AG04450 (cell line): ENCODE data around the gene SRPRA. TPM values are rescaled to one million over a fixed set of nuclear protein-coding genes. Genes with fewer than 3 reads are reported as not detected.

ENCODE experiments used
- CTCF ChIA-PET: fragments of 300-600, 350-600 bp; formaldehyde crosslinking; extraction: SDS; loops from one replicate; lab custom pipeline; 2022; ENCODE audit warnings: antibody characterized with exemption, inconsistent platforms; lab: Charles Lee
- POLR2A ChIA-PET: fragments of 350-600 bp; formaldehyde crosslinking; extraction: SDS; loops from one replicate; lab custom pipeline; 2021; ENCODE audit warnings: antibody characterized with exemption, inconsistent platforms; lab: Yijun Ruan, JAX
- DNase-seq: peaks from one replicate; pipeline ENCODE4 v3.0.0-alpha.2; 2011; ENCODE audit warnings: low read depth, low spot score
- H3K27ac ChIP-seq: one replicate; pipeline ENCODE4 v1.5.1; 2012; ENCODE audit warnings: low read depth, low read length, control low read depth
- H3K27me3 ChIP-seq: one replicate; pipeline ENCODE4 v1.6.0; 2012; ENCODE audit warnings: low read length; ENCODE audit not compliant: control insufficient read depth, insufficient read depth
- H3K4me3 ChIP-seq: 2 replicates; pipeline ENCODE4 v1.5.1; 2011; ENCODE audit warnings: mild to moderate bottlenecking, low read depth, low read length, control low read depth
- H3K9me3 ChIP-seq: 2 replicates; pipeline ENCODE4 v1.5.1; 2012; ENCODE audit warnings: low read length; ENCODE audit not compliant: control insufficient read depth, insufficient read depth
- CTCF ChIP-seq: IDR thresholded peaks from 2 replicates; pipeline ENCODE4 v1.5.1; 2011; ENCODE audit warnings: low read depth, low read length, control low read depth, inconsistent platforms
- polyA minus RNA-seq: library from RNA; depleted of rRNA, polyadenylated mRNA; stranded (reverse); fragments of >200 nt; gene quantifications from 2 replicates; pipeline ENCODE4 v1.2.3, GENCODE V29; 2011; rRNA and poly(A)+ RNA removed
- polyA plus RNA-seq: library from polyadenylated mRNA; depleted of rRNA; stranded (reverse); fragments of >200 nt; gene quantifications from 2 replicates; pipeline ENCODE4 v1.2.3, GENCODE V29; 2011; rRNA removed

The SRPRA gene
- polyA plus RNA-seq (124 and 132 TPM in 2 replicates), polyA minus RNA-seq (120 and 135 TPM in 2 replicates)

- ChIA-PET POLR2A (interaction anchor here (0.6 to 2.0 kb wide), 4 partner anchors 11 to 138 kb away, joined by 3 to 6 read pairs (median 4); partner anchors contain the start of genes FAM118B, RPUSD4 and TIRAP), CTCF (no interaction called here)
Measured at GRCh38 chr11:126268708-126269579, at the start of gene SRPRA, which contains the start of gene FOXRED1. Gene SRPRA (minus strand): TSS chr11:126268895. CDS start chr11:126268804, 91 bp downstream. Gene FOXRED1 (plus strand): TSS chr11:126269154. CDS start chr11:126269207, 53 bp downstream.

GRCh38 chr11:126317756-126318573 is 49.3 kb upstream of the SRPRA start:
- no peaks in the 10 kb centered on the region for H3K9me3 ChIP-seq
- H3K27ac ChIP-seq, result peak overlapping the region; percentile 99
- peak overlapping the region; percentile 49 for H3K4me3 ChIP-seq
- POLR2A ChIA-PET, result interaction anchor here (0.7 to 2.3 kb wide), 7 partner anchors 12 to 166 kb away, joined by 3 to 16 read pairs (median 3); partner anchors contain the start of genes DCPS and ST3GAL4
- DNase-seq, result no peak
- CTCF ChIA-PET, result interaction anchor here (0.9 to 2.7 kb wide), 5 partner anchors 8 to 163 kb away, joined by 3 to 25 read pairs (median 10); partner anchors contain the start of gene DCPS
- no peaks in the 10 kb centered on the region for H3K27me3 ChIP-seq
- no peak for TF ChIP-seq CTCF

More at GRCh38 chr11:126268708-126269579, at the start of gene SRPRA, which contains the start of gene FOXRED1:
- peak; percentile 98 for DNase-seq
- TF ChIP-seq CTCF, result no peak
- no peaks in the 10 kb centered on the region for H3K27me3 ChIP-seq
- peak within 1 kb of the TSS; percentile 92 for H3K27ac ChIP-seq
- H3K9me3 ChIP-seq, result no peaks in the 10 kb centered on the region; the same call in 1 of the 2 replicates
- peak within 1 kb of the TSS; percentile 99 for H3K4me3 ChIP-seq

- Histone ChIP-seq H3K27me3 (no peaks in the 10 kb centered on the region), H3K4me3 (no peak overlapping the region), H3K9me3 (no peaks in the 10 kb centered on the region), H3K27ac (peak overlapping the region; percentile 99)
- ChIA-PET POLR2A (interaction anchor here (0.7 to 2.3 kb wide), 5 partner anchors 14 to 166 kb away, joined by 3 to 16 read pairs (median 3); partner anchors contain the start of genes DCPS and ST3GAL4), CTCF (interaction anchor here (2.0 to 2.5 kb wide), 2 partner anchors 124 to 163 kb away, joined by 10 to 20 read pairs; no protein-coding TSS in a partner anchor)
- no peak for TF ChIP-seq CTCF
- no peak for DNase-seq
Measured at GRCh38 chr11:126317432-126317755, 48.7 kb upstream of the SRPRA start.

GRCh38 chr11:126313826-126314225 is 45.1 kb upstream of the SRPRA start:
- Histone ChIP-seq H3K27me3 (no peaks in the 10 kb centered on the region), H3K9me3 (no peaks in the 10 kb centered on the region), H3K27ac (no peak overlapping the region), H3K4me3 (no peak overlapping the region)
- ChIA-PET CTCF (interaction anchor here (8.2 kb wide), 1 partner anchor 167 kb away, joined by 163 read pairs; no protein-coding TSS in a partner anchor), POLR2A (no interaction called here)
- TF ChIP-seq CTCF, result no peak
- no peak for DNase-seq
